GM19240 (cell line): ENCODE measurements around the gene RSPRY1.

ENCODE experiments used
- DNase-seq: peaks from one replicate; pipeline ENCODE4 v3.0.0; 2011; ENCODE audit warnings: low spot score; ENCODE audit not compliant: insufficient read length

Gene RSPRY1

GRCh38 chr16:57152096-57153093 is 33.7 kb upstream of the RSPRY1 start:
- DNase-seq: no peak

GRCh38 chr16:57153841-57154240 is 32.3 kb upstream of the RSPRY1 start:
- no peak for DNase-seq

GRCh38 chr16:57155702-57156350 is 30.3 kb upstream of the RSPRY1 start:
- no peak for DNase-seq

GRCh38 chr16:57156351-57156703 is 29.8 kb upstream of the RSPRY1 start:
- DNase-seq: no peak

- DNase-seq: no peak
Measured at GRCh38 chr16:57157533-57157932, 28.6 kb upstream of the RSPRY1 start.

- DNase-seq: no peak
Measured at GRCh38 chr16:57159447-57159846, 26.7 kb upstream of the RSPRY1 start.

GRCh38 chr16:57163842-57164241 is 22.3 kb upstream of the RSPRY1 start:
- no peak for DNase-seq

GRCh38 chr16:57165483-57165882 is 20.6 kb upstream of the RSPRY1 start:
- no peak for DNase-seq

- DNase-seq: no peak
Measured at GRCh38 chr16:57165938-57166337, 20.2 kb upstream of the RSPRY1 start.

- DNase-seq: no peak
Measured at GRCh38 chr16:57166451-57166850, 19.7 kb upstream of the RSPRY1 start.

- no peak for DNase-seq
Measured at GRCh38 chr16:57166951-57167350, 19.2 kb upstream of the RSPRY1 start.

GRCh38 chr16:57167538-57167937 is 18.6 kb upstream of the RSPRY1 start:
- no peak for DNase-seq

GRCh38 chr16:57167953-57168352 is 18.2 kb upstream of the RSPRY1 start:
- DNase-seq: no peak

GRCh38 chr16:57169327-57169726 is 16.8 kb upstream of the RSPRY1 start:
- no peak for DNase-seq

- no peak for DNase-seq
Measured at GRCh38 chr16:57172721-57173290, 13.3 kb upstream of the RSPRY1 start.

- DNase-seq: no peak
Measured at GRCh38 chr16:57175896-57176295, 10.2 kb upstream of the RSPRY1 start.

GRCh38 chr16:57178196-57178595 is 7.9 kb upstream of the RSPRY1 start:
- DNase-seq: no peak

- DNase-seq: no peak
Measured at GRCh38 chr16:57178793-57179212, 7.3 kb upstream of the RSPRY1 start.

- no peak for DNase-seq
Measured at GRCh38 chr16:57179215-57179828, 6.8 kb upstream of the RSPRY1 start.

GRCh38 chr16:57184113-57184512 is 2.0 kb upstream of the RSPRY1 start:
- DNase-seq: no peak

GRCh38 chr16:57184887-57185445 is 1.2 kb upstream of the RSPRY1 start:
- DNase-seq: no peak
